Smooth muscle cell (in vitro differentiated cells): ENCODE measurements around the gene PRKN. TPM values are rescaled to one million over a fixed set of nuclear protein-coding genes. Genes with fewer than 3 reads are reported as not detected.

Experiments
- DNase-seq: peaks from one replicate; lab custom pipeline; 2025; ENCODE audit not compliant: unreplicated experiment; lab: John Stamatoyannopoulos, UW
- H2AFZ ChIP-seq: fragments of 200-600 bp; sonication (generic); 2 replicates; pipeline ENCODE4 v1.6.0; 2016; ENCODE audit warnings: antibody characterized with exemption, low read depth, mild to moderate bottlenecking
- H3F3A ChIP-seq: fragments of 200-600 bp; sonication (generic); 2 replicates; pipeline ENCODE4 v1.6.0; 2017; ENCODE audit warnings: antibody characterized with exemption, low read depth
- H3K27ac ChIP-seq: fragments of 200-600 bp; sonication (generic); 2 replicates; pipeline ENCODE4 v1.5.1; 2016; ENCODE audit warnings: low read depth, mild to moderate bottlenecking
- H3K27me3 ChIP-seq: fragments of 200-600 bp; sonication (generic); 2 replicates; pipeline ENCODE4 v1.6.1; 2016; ENCODE audit warnings: low read depth, mild to moderate bottlenecking
- H3K36me3 ChIP-seq: fragments of 200-600 bp; sonication (generic); 2 replicates; pipeline ENCODE4 v1.5.1; 2016; ENCODE audit warnings: low read depth
- H3K4me1 ChIP-seq: fragments of 200-600 bp; sonication (generic); 2 replicates; pipeline ENCODE4 v1.5.1; 2016; ENCODE audit warnings: low read depth
- H3K4me2 ChIP-seq: fragments of 200-600 bp; sonication (generic); 2 replicates; pipeline ENCODE4 v1.6.0; 2016; ENCODE audit warnings: mild to moderate bottlenecking
- H3K4me3 ChIP-seq: fragments of 200-600 bp; sonication (generic); 2 replicates; pipeline ENCODE4 v1.5.1; 2016; ENCODE audit warnings: mild to moderate bottlenecking
- H3K79me2 ChIP-seq: fragments of 200-600 bp; sonication (generic); 2 replicates; pipeline ENCODE4 v1.6.0; 2016; ENCODE audit warnings: low read depth, mild to moderate bottlenecking
- H3K9ac ChIP-seq: fragments of 200-600 bp; sonication (generic); 2 replicates; pipeline ENCODE4 v1.6.0; 2016; ENCODE audit warnings: low read depth
- H3K9me3 ChIP-seq: fragments of 200-600 bp; sonication (generic); replicated peaks from 2 replicates; pipeline ENCODE4 v1.5.1; 2016; ENCODE audit warnings: low read depth
- H4K20me1 ChIP-seq: fragments of 200-600 bp; sonication (generic); 2 replicates; pipeline ENCODE4 v1.6.0; 2016; ENCODE audit warnings: low read depth
- WGBS: methylation state at CpG from one replicate; pipeline ENCODE4 v1.1.7; 2016; ENCODE audit warnings: low lambda C conversion rate; 5-methylcytosine and 5-hydroxymethylcytosine counted together
- polyA plus RNA-seq: library from polyadenylated mRNA; unstranded; fragments of >200 nt; fragmentation: Nextera tagmentation; extraction: Ambion mirVana; gene quantifications from 2 replicates; pipeline ENCODE4 v1.2.1, GENCODE V29; 2016
- total RNA-seq: library from RNA; depleted of rRNA; stranded (reverse); fragments of >200 nt; gene quantifications from 2 replicates; pipeline ENCODE4 v1.2.3, GENCODE V29; 2014
- TF ChIP-seq, protein P1 (sequence below): fragments of 200-600 bp; sonication (generic); IDR thresholded peaks from 2 replicates; pipeline ENCODE4 v1.5.1; 2017; ENCODE audit warnings: borderline replicate concordance, mild to moderate bottlenecking, antibody characterized with exemption; ENCODE audit not compliant: insufficient read depth, poor library complexity, severe bottlenecking

The PRKN gene
- total and polyA plus RNA-seq, 2 experiments from 2014 or later, result 0.81 to 5.1 TPM

DNA sequence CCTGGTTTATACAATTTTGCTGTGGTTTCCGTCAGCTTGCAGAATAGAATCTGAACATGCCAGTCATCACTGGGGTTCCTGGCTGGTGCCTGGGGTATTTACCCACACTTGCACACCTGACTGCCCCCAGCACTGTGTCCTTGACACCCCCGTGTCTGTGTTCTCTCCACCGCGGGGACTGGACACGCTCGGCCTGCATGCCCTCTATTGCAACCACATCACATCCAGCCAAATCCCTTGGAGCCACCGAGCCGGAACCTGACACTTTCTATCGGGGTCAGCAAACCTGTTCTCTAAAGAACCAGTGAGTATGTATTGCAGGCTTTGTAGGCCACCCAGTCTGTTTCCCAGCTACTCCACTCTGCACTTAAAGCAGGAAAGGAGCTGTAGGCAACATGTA, 527.5 kb downstream of the PRKN start:
- 96% methylated on average over 9 of the region's 9 CpGs for WGBS

DNA sequence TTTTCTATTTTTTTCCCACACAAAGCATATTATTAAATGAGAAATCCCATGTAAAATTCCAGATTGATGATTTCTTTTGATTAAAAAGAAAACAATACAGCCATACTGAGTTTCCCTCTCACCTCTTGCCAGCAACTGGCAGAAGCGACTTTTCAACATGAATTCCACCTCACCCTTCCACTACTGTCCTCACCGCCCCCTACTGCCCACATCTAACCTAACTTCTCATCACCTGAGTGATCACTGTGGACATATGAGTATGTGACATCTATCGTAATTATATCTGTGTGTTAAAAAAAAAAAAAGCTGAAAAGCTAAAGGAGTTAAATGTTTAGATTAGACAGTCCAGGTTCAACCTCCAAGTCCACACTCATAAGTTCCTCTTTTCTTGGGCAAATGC, 528.6 kb downstream of the PRKN start:
- TF ChIP-seq, protein P1, sequence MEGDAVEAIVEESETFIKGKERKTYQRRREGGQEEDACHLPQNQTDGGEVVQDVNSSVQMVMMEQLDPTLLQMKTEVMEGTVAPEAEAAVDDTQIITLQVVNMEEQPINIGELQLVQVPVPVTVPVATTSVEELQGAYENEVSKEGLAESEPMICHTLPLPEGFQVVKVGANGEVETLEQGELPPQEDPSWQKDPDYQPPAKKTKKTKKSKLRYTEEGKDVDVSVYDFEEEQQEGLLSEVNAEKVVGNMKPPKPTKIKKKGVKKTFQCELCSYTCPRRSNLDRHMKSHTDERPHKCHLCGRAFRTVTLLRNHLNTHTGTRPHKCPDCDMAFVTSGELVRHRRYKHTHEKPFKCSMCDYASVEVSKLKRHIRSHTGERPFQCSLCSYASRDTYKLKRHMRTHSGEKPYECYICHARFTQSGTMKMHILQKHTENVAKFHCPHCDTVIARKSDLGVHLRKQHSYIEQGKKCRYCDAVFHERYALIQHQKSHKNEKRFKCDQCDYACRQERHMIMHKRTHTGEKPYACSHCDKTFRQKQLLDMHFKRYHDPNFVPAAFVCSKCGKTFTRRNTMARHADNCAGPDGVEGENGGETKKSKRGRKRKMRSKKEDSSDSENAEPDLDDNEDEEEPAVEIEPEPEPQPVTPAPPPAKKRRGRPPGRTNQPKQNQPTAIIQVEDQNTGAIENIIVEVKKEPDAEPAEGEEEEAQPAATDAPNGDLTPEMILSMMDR, result no peak
- no peak overlapping the region for H2AFZ ChIP-seq
- H4K20me1 ChIP-seq, result no peaks in the 10 kb centered on the region
- H3K4me3 ChIP-seq, result no peak overlapping the region
- no peaks in the 10 kb centered on the region for H3K27me3 ChIP-seq
- 75% methylated on average over 3 of the region's 3 CpGs for WGBS
- no peak overlapping the region for H3K4me2 ChIP-seq
- DNase-seq, result no peak
- H3K27ac ChIP-seq, result no peak overlapping the region
- no peak overlapping the region for H3K9ac ChIP-seq
- H3K9me3 ChIP-seq, result no peaks in the 10 kb centered on the region
- H3K79me2 ChIP-seq, result no peaks in the 10 kb centered on the region
- no peaks in the 10 kb centered on the region for H3K36me3 ChIP-seq
- H3K4me1 ChIP-seq, result no peaks in the 10 kb centered on the region
- no peaks in the 10 kb centered on the region for H3F3A ChIP-seq

More for the DNA sequence above, 527.5 kb downstream of the PRKN start:
- H3F3A ChIP-seq, result no peaks in the 10 kb centered on the region
- no peak overlapping the region for H3K4me3 ChIP-seq
- no peak overlapping the region for H3K4me2 ChIP-seq
- no peak for DNase-seq
- no peak overlapping the region for H2AFZ ChIP-seq
- H3K9me3 ChIP-seq, result no peaks in the 10 kb centered on the region
- TF ChIP-seq, protein P1, result no peak
- no peak overlapping the region for H3K9ac ChIP-seq
- no peaks in the 10 kb centered on the region for H4K20me1 ChIP-seq
- no peak overlapping the region for H3K27ac ChIP-seq
- H3K4me1 ChIP-seq, result no peaks in the 10 kb centered on the region
- no peaks in the 10 kb centered on the region for H3K79me2 ChIP-seq
- H3K36me3 ChIP-seq, result no peaks in the 10 kb centered on the region
- no peaks in the 10 kb centered on the region for H3K27me3 ChIP-seq

DNA sequence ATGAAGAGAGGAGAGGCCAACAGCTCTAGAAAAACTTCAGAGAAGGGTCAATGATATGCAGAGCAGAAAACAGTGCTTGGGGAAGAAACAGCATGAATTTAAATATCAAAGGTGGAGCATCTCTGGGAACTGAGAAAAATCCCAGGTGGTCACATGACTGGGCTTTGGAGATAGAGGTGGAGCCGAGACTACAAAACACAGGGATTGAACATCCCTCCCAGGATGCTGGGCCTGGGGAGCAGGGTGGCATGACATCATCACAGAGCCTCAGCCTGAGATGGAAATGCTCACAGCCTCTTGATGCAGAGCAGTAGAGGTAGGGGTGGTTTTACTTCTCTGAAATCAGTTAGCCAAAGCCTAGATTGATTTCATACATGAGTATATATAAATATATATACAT, 529.5 kb downstream of the PRKN start:
- 75% methylated on average over 1 of the region's 1 CpG for WGBS
- no peak overlapping the region for H3K4me3 ChIP-seq

DNA sequence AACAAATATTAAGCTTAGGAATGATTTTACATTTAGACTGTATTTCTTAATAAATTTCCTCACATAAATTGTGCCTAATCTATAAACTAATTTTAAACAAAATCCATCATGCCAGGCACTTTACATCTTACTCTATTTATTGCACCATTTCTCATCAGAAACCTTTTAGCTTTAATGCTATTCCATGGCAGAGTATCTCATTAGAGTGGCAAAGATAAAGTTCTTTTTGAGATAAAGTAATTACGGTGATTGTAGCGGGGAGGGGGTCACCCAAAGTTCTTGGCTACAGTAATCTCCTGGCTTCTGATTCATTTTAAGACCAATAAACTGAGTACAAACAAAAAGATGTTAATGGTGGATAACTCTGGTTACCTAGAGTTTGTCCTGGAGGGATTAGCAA, 532.1 kb downstream of the PRKN start:
- Histone ChIP-seq H3K4me1 (no peaks in the 10 kb centered on the region), H3K79me2 (no peaks in the 10 kb centered on the region), H3F3A (no peaks in the 10 kb centered on the region), H2AFZ (no peak overlapping the region), H3K4me2 (no peak overlapping the region), H3K9ac (no peak overlapping the region), H3K27me3 (no peaks in the 10 kb centered on the region), H3K36me3 (no peaks in the 10 kb centered on the region), H3K9me3 (no peaks in the 10 kb centered on the region), H3K4me3 (no peak overlapping the region), H4K20me1 (no peaks in the 10 kb centered on the region), H3K27ac (no peak overlapping the region)
- TF ChIP-seq, protein P1, result no peak
- DNase-seq, result no peak
- 84% methylated on average over 2 of the region's 2 CpGs for whole genome bisulfite sequencing

More for the DNA sequence above, 529.5 kb downstream of the PRKN start:
- no peaks in the 10 kb centered on the region for H3K4me1 ChIP-seq
- H3K27ac ChIP-seq, result no peak overlapping the region
- H3K36me3 ChIP-seq, result no peaks in the 10 kb centered on the region
- H4K20me1 ChIP-seq, result no peaks in the 10 kb centered on the region
- no peak for DNase-seq
- TF ChIP-seq, protein P1, result no peak
- no peak overlapping the region for H2AFZ ChIP-seq
- no peaks in the 10 kb centered on the region for H3F3A ChIP-seq
- H3K79me2 ChIP-seq, result no peaks in the 10 kb centered on the region
- no peaks in the 10 kb centered on the region for H3K9me3 ChIP-seq
- H3K27me3 ChIP-seq, result no peaks in the 10 kb centered on the region
- H3K9ac ChIP-seq, result no peak overlapping the region
- no peak overlapping the region for H3K4me2 ChIP-seq
